ENCODE measurements around the gene PTPRJ. TPM values are rescaled to one million over a fixed set of nuclear protein-coding genes. Genes with fewer than 3 reads are reported as not detected.

The PTPRJ gene
- total and polyA plus RNA-seq, 2 of the 13 experiments (the other 11 are each of a cell fraction or from before 2014, with no cell fraction given), result 1.0 to 1.2 TPM

- no peak overlapping the region for H3K9ac ChIP-seq (ENCODE audit: insufficient read depth, low read depth, low read length)
- intact Hi-C loops (cut with micrococcal nuclease; ENCODE audit: unreplicated experiment), result no loop called here
- no peak for DNase-seq (ENCODE audit: low spot score)
- H3K79me2 ChIP-seq (ENCODE audit: insufficient read depth, low read length), result no peaks in the 10 kb centered on the region
- no peaks in the 10 kb centered on the region for H4K20me1 ChIP-seq (ENCODE audit: insufficient read depth, low read length)
- no peak overlapping the region for H3K27ac ChIP-seq (ENCODE audit: extremely low read length, insufficient read depth, low read length)
- H3K36me3 ChIP-seq (replicated peaks in 1 of 2; ENCODE audit: control insufficient read depth in 1 of 2, insufficient read depth in 2 of 2, low read length in 2 of 2), result no peaks in the 10 kb centered on the region
- FAIRE-seq, result no peak
- H3K27me3 ChIP-seq (ENCODE audit: control insufficient read depth in 1 of 2, insufficient read depth in 2 of 2, low read length in 2 of 2), result no peaks in the 10 kb centered on the region
- in situ Hi-C loops (cut with HindIII; ENCODE audit: extremely low pct_ligation_motif_present, low pct_unique_long_range_greater_than_20kb), result no loop called here
- BruUV-seq (replicated peaks), result no TSS peak
- H3K4me2 ChIP-seq (ENCODE audit: low read depth, low read length), result no peak overlapping the region
- H3K4me3 ChIP-seq (replicated peaks in 1 of 3; ENCODE audit: insufficient read depth in 1 of 3, low read depth in 2 of 3, low read length in 3 of 3), result no peak overlapping the region
- WGBS (ENCODE audit: low lambda C conversion rate), result 82% methylated on average over 18 of the region's 20 CpGs
- CTCF ChIA-PET (ENCODE audit: low intra/inter-chr PET ratio, low total read pairs), result no interaction called here
- no peaks in the 10 kb centered on the region for H3K9me3 ChIP-seq (ENCODE audit: low read length)
- ATAC-seq, result no peak
- peaks cover 25% of the 10 kb centered on the region for H3K4me1 ChIP-seq (ENCODE audit: insufficient read depth, low read length)
- POLR2A ChIA-PET, result no interaction called here
- H2AFZ ChIP-seq (ENCODE audit: low read length), result no peak overlapping the region
- TF ChIP-seq ETV5 (CRISPR knock-in tag; IDR thresholded peaks at IDR 0.05; ENCODE audit: borderline replicate concordance) (no peak), ZFP1 (CRISPR knock-in tag; IDR thresholded peaks at IDR 0.05) (no peak), MAFF (IDR thresholded peaks at IDR 0.05; ENCODE audit: low read depth, low read length) (0 out of 2 replicates have a peak, but pooled peaks have one; percentile 8), ATF4 (CRISPR knock-in tag; IDR thresholded peaks at IDR 0.05) (no peak), MBD4 (IDR thresholded peaks at IDR 0.05; ENCODE audit: borderline replicate concordance, low read length) (no peak), NR3C1 (CRISPR knock-in tag; IDR thresholded peaks at IDR 0.05) (no peak), NR2F6 (IDR thresholded peaks at IDR 0.05) (no peak), NR2F6 (CRISPR knock-in tag; IDR thresholded peaks at IDR 0.05) (no peak), GFI1 (CRISPR knock-in tag; IDR thresholded peaks at IDR 0.05; ENCODE audit: borderline replicate concordance) (no peak), TBP (CRISPR knock-in tag; IDR thresholded peaks at IDR 0.05) (no peak), ZNF510 (CRISPR knock-in tag; IDR thresholded peaks at IDR 0.05; ENCODE audit: low read depth) (no peak), RNF219 (CRISPR knock-in tag; IDR thresholded peaks at IDR 0.05) (no peak), GLMP (CRISPR knock-in tag; IDR thresholded peaks at IDR 0.05; ENCODE audit: borderline replicate concordance) (no peak), KAT7 (CRISPR knock-in tag; IDR thresholded peaks at IDR 0.05; ENCODE audit: borderline replicate concordance) (no peak), ZFP90 (CRISPR knock-in tag; IDR thresholded peaks at IDR 0.05; ENCODE audit: borderline replicate concordance) (no peak), SIX4 (CRISPR knock-in tag; IDR thresholded peaks at IDR 0.05) (no peak), MXD4 (CRISPR knock-in tag; IDR thresholded peaks at IDR 0.05) (no peak), ZFY (CRISPR knock-in tag; IDR thresholded peaks at IDR 0.05) (no peak), ZBTB33 (CRISPR knock-in tag; IDR thresholded peaks at IDR 0.05) (no peak), MAFK (conservative IDR thresholded peaks at IDR 0.05 in 1 of 2, IDR thresholded peaks at IDR 0.05 in 1 of 2; ENCODE audit: low read length in 2 of 2) (peak; percentile 14 to 41; a peak in 1 of 4 replicates)
Measured at GRCh38 chr11:48056325-48057183, 76.2 kb downstream of the PTPRJ start.
